Kidney (tissue), 14 donors: ENCODE measurements around the gene WWOX. TPM values are rescaled to one million over a fixed set of nuclear protein-coding genes. Genes with fewer than 3 reads are reported as not detected.

Source experiments
- DNase-seq, 5 donors: peaks; one replicate each; pipeline ENCODE4 v3.0.0-alpha.2; 2013 to 2020
- FAIRE-seq: peaks from 2 replicates; lab custom pipeline; 2012; peaks lifted over from hg19 to GRCh38; lab: Jason Lieb, UNC
- H3K27ac ChIP-seq, 2 donors: one replicate each; pipeline ENCODE4 v1.7.0; 2013; ENCODE audit warnings: low read depth in 2 of 2, low read length in 2 of 2, inconsistent platforms in 1 of 2
- H3K27me3 ChIP-seq: one replicate; pipeline ENCODE4 v1.7.1; 2013; ENCODE audit warnings: low read length, inconsistent platforms; ENCODE audit not compliant: control insufficient read depth, insufficient read depth
- H3K36me3 ChIP-seq, 3 donors: one replicate each; pipeline versions ENCODE4 v1.7.0 to v1.7.1; 2013; ENCODE audit warnings: low read length in 3 of 3, control low read depth in 1 of 3, inconsistent platforms in 1 of 3; ENCODE audit not compliant: insufficient read depth in 3 of 3, control insufficient read depth in 2 of 3
- H3K4me1 ChIP-seq, 3 donors: one replicate each; pipeline versions ENCODE4 v1.7.0 to v1.7.1; 2013; ENCODE audit warnings: low read length in 3 of 3, inconsistent platforms in 1 of 3, low read depth in 1 of 3; ENCODE audit not compliant: control insufficient read depth in 2 of 3, insufficient read depth in 2 of 3
- H3K4me3 ChIP-seq, 3 donors: one replicate each; pipeline versions ENCODE4 v1.7.0 to v1.8.1; 2013; ENCODE audit warnings: low read length in 3 of 3, control low read depth in 1 of 3, inconsistent platforms in 1 of 3
- H3K9ac ChIP-seq, 3 donors: one replicate each; pipeline versions ENCODE4 v1.7.0 to v1.7.1; 2013; ENCODE audit warnings: low read length in 3 of 3, control low read depth in 1 of 3, inconsistent platforms in 1 of 3
- H3K9me3 ChIP-seq, 3 donors: one replicate each; pipeline versions ENCODE4 v1.7.0 to v1.7.1; 2013; ENCODE audit warnings: low read length in 3 of 3, control low read depth in 1 of 3, inconsistent platforms in 1 of 3; ENCODE audit not compliant: control insufficient read depth in 2 of 3, insufficient read depth in 1 of 3
- intact Hi-C: fragments of 100-400 bp; cut with DNase I; formaldehyde crosslinking; loops from one replicate; pipeline ENCODE4 v1.11.1; 2022
- polyA plus RNA-seq: library from polyadenylated mRNA; stranded (reverse); fragments of 350-450 nt; fragmentation: Illumina TruSeq; extraction: RNeasy Lipid Tissue Mini Kit (QIAGEN cat#74804); gene quantifications from one replicate; pipeline ENCODE4 v1.2.3, GENCODE V29; 2014; ENCODE audit warnings: low read depth, low replicate concordance; ENCODE audit not compliant: insufficient read depth
- total RNA-seq: library from RNA; stranded (reverse); fragmentation: NEBNext Ultra II Directional; extraction: Animal tissue kit (Norgen Biotek cat#: 25700); gene quantifications from one replicate; pipeline ENCODE4 v1.2.1, GENCODE V29; 2021
- TF ChIP-seq, protein P1 (sequence below): IDR thresholded peaks from 3 replicates; pipeline ENCODE4 v1.5.1; 2012; ENCODE audit warnings: mild to moderate bottlenecking, moderate library complexity, borderline replicate concordance; ENCODE audit not compliant: insufficient read depth; ENCODE audit errors: extremely low read depth
- donor health status: control.
- donor health status: control.
- donor health status: control.
- donor health status: control.
- donor health status: control.
- donor health status: DM: yes; HTN: yes; CAD: no.
- donor health status: Normal renal cell carcinoma (clear cell type).

WWOX gene
- total and polyA plus RNA-seq, 2 donors from 2014 or later, result 22.5 to 30.3 TPM

DNA sequence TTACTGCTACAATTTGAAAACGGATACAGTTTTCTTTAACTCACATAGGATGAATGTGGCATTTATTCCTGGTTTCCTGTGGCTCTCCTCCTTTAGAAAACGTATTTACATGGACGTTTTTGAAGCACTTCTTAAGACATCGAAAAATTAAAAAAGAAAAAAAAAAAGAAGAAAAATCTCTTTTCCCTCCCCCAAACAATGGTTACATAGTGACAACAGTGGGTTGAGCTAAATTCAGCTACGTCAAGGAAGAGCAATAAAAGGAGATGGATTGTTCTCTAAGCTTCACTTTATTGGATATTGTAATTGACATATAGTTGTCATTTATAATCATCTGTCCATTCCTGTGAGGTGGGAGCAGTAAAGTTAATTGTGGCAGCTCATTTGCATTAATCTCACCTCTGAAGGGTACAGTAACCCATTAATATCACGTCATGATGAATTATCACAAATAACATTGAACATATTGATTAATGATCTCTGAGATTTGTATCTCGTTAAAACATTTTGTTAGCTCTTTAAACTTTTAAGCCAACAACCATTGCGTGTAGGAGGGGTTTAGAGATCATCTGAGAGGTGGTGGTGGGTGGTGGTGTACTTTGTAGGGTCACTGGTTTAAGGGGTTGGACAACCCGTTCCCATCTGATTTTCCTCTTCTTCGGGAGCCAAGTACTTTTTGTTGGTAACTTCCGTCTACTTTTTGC is 184.2 kb downstream of the WWOX start:
- FAIRE-seq (no peak), DNase-seq (no peak)
- Histone ChIP-seq H3K9ac (no peak overlapping the region), H3K27ac (no peak overlapping the region), H3K36me3 (no peaks in the 10 kb centered on the region), H3K27me3 (no peaks in the 10 kb centered on the region), H3K4me1 (no peaks in the 10 kb centered on the region), H3K9me3 (no peaks in the 10 kb centered on the region), H3K4me3 (no peak overlapping the region)
- intact Hi-C loops, result no loop called here
- TF ChIP-seq, protein P1, sequence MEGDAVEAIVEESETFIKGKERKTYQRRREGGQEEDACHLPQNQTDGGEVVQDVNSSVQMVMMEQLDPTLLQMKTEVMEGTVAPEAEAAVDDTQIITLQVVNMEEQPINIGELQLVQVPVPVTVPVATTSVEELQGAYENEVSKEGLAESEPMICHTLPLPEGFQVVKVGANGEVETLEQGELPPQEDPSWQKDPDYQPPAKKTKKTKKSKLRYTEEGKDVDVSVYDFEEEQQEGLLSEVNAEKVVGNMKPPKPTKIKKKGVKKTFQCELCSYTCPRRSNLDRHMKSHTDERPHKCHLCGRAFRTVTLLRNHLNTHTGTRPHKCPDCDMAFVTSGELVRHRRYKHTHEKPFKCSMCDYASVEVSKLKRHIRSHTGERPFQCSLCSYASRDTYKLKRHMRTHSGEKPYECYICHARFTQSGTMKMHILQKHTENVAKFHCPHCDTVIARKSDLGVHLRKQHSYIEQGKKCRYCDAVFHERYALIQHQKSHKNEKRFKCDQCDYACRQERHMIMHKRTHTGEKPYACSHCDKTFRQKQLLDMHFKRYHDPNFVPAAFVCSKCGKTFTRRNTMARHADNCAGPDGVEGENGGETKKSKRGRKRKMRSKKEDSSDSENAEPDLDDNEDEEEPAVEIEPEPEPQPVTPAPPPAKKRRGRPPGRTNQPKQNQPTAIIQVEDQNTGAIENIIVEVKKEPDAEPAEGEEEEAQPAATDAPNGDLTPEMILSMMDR, result no peak

DNA sequence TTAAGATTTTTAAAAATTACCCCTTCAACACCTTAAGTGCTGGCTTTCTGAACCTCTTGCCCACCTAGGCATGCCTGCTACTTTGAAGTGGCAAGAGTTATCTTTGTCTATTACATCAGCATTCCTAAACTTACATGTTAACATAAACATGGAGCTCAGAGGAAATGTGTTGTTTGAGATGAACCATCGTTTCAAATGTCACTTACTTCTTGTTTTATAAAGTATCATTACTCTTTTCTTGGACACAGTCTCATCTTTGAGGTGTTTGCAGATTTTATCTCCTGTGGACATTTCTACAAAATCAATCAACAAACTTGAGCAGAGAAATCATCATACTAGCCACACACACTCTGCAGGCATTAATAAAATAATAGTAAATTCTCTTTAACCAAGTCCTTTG is 184.9 kb downstream of the WWOX start:
- no peak for DNase-seq
- H3K4me3 ChIP-seq, result peak overlapping the region in 1 of 3 donors; percentile 16
- H3K27ac ChIP-seq, result no peak overlapping the region
- H3K36me3 ChIP-seq, result no peaks in the 10 kb centered on the region
- H3K4me1 ChIP-seq, result no peaks in the 10 kb centered on the region
- no peaks in the 10 kb centered on the region for H3K27me3 ChIP-seq
- no peak overlapping the region for H3K9ac ChIP-seq
- intact Hi-C loops, result no loop called here
- no peaks in the 10 kb centered on the region for H3K9me3 ChIP-seq
- TF ChIP-seq, protein P1, result no peak
- no peak for FAIRE-seq

DNA sequence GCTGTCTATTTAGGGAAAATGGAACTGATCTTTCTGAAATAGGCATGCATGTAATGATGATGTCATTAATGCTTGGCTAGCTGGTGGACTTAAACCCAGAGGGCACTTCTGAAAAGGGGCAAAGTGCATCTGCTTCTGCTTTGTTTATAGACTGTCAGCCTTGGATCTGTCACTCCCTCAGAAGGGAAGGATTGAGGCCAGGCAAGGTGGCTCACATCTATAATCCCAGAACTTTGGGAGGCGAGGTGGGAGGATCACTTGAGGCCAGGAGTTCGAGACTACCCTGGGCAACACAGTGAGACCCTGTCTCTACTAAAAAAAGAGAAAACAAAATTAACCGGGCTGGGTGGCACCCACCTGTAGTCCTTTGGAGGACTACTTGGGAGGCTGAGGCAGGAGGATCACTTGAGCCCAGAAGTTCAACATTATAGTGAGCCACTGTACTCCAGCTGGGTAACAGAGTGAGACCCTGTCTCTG is 185.5 kb downstream of the WWOX start:
- TF ChIP-seq, protein P1, result no peak
- DNase-seq (peak in 1 of 5 donors; percentile 29), FAIRE-seq (no peak)
- peaks cover 0 to 2% (median 0%) of the 10 kb centered on the region in 3 donors for H3K4me1 ChIP-seq
- H3K36me3 ChIP-seq, result no peaks in the 10 kb centered on the region
- H3K27ac ChIP-seq, result no peak overlapping the region
- no peak overlapping the region for H3K9ac ChIP-seq
- H3K27me3 ChIP-seq, result no peaks in the 10 kb centered on the region
- intact Hi-C loops, result no loop called here
- H3K4me3 ChIP-seq, result peak overlapping the region in 1 of 3 donors; percentile 16
- H3K9me3 ChIP-seq, result no peaks in the 10 kb centered on the region
